GM19193 (cell line): ENCODE data around the gene OSM.

Source experiments
- POLR2A ChIP-seq: IDR thresholded peaks from 4 replicates; pipeline ENCODE4 v1.6.1; 2011; ENCODE audit not compliant: insufficient read depth, insufficient read length; ENCODE audit errors: extremely low read depth

OSM gene

GRCh38 chr22:30222321-30222720, 44.3 kb downstream of the OSM start:
- TF ChIP-seq POLR2A: no peak

DNA sequence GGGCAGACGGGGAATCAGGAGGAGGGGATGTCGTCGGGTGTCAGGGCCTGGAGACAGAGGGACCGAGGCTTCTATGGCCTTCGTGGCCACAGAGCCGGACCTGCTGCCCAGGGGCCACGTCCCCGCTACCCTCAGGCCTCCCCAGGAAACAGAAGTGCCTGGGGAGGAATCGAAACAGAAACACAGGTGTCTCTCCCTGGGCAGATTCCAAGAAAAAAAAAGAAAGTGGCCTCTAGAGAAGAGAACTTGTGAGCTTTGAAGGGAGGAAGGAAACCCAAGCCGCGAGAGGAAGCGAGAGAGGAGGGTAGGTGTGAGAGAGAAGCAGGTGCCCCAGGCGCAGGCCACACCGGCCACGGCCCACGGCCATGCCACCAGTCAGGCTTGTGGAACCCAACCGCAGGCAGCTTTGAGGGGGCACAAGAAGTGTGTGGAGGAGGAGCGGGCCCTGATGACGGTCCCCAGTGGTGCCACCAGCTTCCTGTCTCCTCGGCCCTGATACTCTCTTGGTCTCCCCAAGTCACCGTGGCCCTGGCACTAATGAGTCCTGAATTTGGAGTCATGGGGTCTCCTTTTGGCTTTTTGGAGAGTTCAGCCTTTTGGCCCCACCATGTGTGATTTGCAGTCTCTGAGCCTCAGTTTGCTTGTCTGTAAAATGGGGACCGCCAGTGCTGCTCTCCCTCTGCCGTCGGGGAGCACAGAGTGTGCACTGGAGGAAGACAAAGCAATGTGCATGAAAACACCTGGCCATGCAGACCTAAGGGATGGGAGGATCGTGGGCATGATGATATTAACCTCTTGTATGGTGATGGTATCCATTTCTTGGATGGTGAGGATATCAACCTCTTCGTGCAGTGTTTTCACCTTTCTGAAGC, 45.3 kb downstream of the OSM start:
- no peak for TF ChIP-seq POLR2A

DNA sequence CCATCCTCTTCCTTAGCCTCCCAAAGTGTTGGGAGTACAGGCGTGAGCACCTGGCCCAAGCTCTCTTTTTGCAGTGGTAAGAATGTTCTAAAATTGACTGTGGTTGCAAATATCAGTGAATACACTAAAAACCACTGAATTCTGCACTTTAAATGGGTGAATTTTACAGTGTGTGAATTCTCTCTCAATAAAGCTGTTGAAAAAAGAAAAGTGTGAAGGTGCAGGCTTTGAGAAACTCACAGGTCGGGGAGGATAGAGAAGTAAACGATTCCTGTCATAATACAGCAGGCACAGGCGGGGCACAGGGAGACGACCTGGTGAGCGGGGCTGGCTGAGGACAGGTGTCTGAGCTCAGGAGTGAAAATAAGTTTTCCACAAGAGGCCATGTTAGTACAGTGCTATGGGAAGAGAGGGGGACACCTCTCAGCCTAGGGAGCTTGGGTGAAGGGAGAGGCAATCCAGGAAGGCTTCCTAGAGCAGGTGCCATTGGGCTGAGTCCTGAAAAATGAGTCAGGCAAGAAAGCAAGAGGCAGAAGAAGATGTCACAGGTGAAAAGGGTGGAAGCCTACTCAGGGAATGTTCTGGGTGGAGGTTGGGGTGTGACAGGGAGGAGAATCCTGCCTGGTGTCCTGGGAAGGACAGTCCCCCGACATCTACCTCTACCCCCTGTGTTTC, 46.2 kb downstream of the OSM start:
- TF ChIP-seq POLR2A: no peak

DNA sequence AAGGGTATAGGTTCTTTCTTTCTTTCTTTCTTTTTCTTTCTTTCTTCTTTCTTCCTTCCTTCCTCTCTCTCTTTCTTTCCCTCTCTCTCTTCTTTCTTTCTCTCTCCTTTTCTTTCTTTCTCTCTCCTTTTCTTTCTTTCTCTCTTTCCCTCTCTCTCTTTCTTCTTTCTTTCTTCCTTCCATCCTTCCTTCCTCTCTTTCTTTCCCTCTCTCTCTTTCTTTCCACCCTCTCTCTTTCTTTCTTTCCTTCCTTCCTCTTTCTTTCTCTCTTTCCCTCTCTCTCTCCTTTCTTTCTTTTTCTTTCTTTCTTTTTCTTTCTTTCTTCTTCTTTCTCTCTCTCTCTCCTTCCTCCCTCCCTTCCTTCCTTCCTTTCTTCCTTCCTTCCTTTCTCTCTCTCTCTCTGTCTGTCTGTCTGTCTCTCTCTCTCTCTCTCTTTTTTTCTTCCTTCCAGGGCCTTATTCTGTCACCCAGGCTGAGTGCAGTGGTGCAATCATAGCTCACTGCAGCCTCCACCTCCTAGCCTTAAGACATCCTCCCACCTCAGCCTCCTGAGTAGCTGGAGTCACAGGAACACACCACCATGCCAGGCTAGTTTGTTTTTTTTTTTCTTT, 46.9 kb downstream of the OSM start:
- TF ChIP-seq POLR2A: no peak

GRCh38 chr22:30219049-30219654, 47.5 kb downstream of the OSM start:
- TF ChIP-seq POLR2A: no peak

DNA sequence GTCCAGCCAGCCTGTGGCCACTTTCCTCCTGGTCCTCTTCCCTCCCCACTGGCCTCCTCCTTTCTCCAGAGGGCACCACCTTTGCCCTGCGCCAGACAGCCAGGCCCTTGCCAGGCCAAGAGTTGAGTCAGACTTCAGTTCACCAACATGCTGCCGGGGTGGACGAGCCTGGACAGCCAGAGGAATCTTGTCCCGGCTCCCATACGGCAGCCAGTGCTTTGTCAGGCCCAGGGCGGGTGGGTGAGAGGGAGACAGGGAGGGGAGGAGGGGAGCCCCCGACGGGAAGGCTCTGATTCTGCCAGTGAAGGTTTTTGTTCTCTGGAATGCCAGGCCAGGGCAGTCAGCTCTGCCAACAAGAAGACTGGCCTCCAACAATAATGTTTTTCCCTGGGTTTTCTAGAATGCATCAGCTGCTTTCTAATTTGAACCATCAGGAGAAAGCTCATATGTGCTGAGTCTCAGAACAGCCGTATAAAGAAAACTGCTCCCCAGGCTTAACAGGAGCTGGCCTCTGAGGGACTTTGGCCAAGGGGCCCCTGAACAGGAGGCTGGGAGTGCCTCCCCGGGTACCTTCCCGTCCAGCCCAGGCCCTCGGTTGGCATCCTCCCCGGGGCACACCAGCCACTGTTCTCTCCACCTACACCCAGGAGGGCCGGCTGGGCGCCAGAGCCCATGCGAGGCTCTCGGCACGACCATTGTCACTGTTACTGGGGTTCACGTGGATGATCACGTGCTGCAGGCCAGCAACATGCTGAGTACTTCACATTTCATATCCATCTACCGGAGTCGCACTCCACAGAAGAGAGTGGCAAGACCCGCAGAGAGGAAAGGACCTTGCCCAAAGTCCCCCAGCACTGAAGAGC, 48.7 kb downstream of the OSM start:
- TF ChIP-seq POLR2A: no peak

DNA sequence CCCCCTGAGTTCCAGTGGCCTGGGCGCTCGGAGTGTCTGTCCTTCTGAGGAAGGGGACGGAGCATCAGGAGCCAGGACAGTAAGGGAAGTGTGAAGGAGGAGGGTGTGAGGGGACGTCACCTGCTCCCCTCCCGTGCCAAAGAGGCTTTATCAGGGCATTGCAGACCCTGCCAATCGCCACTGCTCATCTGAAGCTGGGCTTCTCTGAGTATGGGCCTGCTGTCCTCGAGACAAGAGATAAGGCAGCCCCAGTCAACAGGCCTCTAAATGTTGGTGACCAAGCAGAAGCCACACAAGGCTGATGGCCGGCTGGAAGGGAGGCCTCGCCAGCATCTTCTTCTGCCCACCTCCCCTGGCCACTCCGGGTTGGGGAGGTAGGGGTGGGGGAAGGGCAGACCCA, 49.9 kb downstream of the OSM start:
- TF ChIP-seq POLR2A: no peak

DNA sequence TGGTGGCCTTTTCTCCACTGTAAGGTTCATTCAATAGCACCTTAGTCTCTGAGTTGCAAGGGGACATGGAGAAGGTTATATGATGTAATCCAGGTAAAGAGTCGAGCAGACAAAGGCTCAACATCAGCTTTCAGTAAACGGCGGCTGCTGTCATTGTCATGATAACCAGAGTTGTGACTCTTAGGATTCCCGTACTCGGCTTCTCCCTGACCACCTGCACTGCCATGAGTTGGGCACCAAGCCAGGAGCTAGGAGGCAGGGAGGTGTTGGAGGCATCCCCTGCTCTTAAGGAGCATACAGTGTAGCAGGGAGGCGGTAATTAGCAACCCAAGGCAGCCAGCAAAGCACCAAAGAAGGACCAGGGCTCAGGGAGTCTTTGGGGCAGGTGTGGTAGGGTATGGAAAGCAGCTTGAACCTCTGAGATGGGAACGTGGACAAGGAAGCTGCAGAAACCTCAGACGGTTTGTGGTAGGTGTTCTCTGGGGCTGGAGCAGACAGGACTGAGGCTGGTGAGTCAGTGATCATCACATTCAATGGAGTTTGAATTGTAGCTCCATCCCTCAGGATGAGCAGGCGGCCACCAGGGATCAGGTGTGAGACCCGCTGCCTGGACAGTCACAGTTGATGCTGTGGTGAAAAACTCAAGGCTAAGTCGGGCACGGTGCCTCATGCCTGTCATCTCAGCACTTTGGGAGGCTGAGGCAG, 51.8 kb downstream of the OSM start:
- TF ChIP-seq POLR2A: no peak

DNA sequence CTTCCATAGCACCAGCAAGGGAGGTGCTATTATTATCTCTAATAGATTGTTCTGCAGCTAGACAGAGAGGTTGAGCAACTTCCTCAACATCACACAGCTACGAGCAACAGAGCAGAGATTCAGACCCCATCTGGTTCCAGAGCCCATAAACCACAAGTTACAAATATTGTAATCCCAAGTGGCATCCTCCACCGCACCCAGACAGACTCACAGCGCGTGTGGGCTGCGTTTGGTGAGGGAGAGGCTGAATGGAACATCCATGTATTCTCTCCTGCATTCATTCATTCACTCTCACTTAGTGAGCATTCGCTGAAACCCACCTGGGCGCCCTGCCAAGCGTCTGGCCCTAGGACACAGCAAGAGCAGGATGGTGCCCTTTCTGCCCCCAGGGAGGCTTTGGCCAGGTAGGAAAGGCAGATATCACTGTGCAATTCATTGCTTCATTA, 53.6 kb downstream of the OSM start:
- TF ChIP-seq POLR2A: no peak
